Smooth muscle cell of bladder (primary cell): Measurements from ENCODE around the gene BABAM2. TPM values are rescaled to one million over a fixed set of nuclear protein-coding genes. Genes with fewer than 3 reads are reported as not detected.

Experiments
- total RNA-seq: library from RNA; depleted of rRNA; stranded (reverse); fragments of >200 nt; gene quantifications from 2 replicates; pipeline ENCODE4 v1.2.3, GENCODE V29; 2014

BABAM2 gene
- total RNA-seq = 14.9 and 18.8 TPM in 2 replicates

DNA sequence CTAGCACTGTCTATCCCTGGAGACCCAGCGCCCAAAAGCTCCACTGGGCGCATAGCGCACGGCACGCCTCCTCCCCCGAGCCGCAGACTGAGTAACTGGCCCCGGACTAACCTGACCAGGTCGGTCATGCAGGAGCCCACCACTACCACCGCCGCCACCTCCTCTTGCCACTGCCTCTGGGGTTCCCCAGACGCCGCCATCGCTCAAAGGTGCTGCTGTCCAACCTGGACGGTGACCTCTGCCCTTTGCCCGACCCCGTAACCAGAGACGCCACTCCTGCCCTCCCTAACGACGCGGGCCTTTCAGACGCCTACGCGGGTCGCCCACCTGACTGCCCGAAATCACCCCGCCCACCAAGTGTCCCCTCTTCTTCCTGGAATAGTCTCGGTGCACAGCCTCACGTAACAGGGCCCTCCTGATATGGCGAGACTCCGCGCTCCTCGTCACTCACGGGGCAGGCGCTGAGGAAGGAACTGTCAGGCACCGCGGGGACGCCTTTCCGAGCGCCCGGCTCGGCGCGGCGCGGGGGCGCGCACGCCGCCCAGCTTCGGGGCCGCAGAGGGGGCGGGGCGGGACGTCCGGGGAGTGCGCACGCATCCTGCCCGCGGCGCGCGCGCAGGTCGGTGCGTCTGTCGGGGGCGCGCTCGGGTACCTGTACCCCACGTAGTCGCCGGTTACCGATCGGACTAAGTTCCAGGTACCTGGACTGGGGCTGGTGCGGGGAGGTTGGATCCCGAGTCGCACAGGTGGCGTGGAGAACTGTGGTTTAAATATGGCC, at the start of gene BABAM2, which contains the start of gene RBKS:
BABAM2 (plus strand) TSS at position 584 of the 778 bp plus-strand sequence. CDS start 3,828 bp downstream, outside the sequence.
RBKS (minus strand) TSS at position 242 of the 778 bp plus-strand sequence; CDS start at position 200, 42 bp downstream.

Other genes starting within 250 kb of the BABAM2 start
- gene SUPT7L, start 227.1 kb upstream of the BABAM2 start, total RNA-seq = 13.9 and 16.5 TPM in 2 replicates
- gene SLC4A1AP, start 226.8 kb upstream of the BABAM2 start, total RNA-seq = 24.0 and 25.6 TPM in 2 replicates
- gene MRPL33, start 119.0 kb upstream of the BABAM2 start, total RNA-seq = 58.0 and 63.0 TPM in 2 replicates
- gene RBKS, start 342 bp upstream of the BABAM2 start, total RNA-seq = 1.6 and 2.4 TPM in 2 replicates